WTC11 (cell line): ENCODE data around the gene LDLR. TPM values are rescaled to one million over a fixed set of nuclear protein-coding genes. Genes with fewer than 3 reads are reported as not detected.

ENCODE experiments used
- ATAC-seq: fragments of 200-7000 bp; cut with Tn5 transposase; 2 replicates; pipeline ENCODE4 v1.10.0; 2021; ENCODE audit warnings: mild to moderate bottlenecking, moderate library complexity
- CTCF ChIA-PET: fragments of 300-600 bp; sonication (Branson Sonifier 250); formaldehyde crosslinking; loops from one replicate; lab custom pipeline; 2021; ENCODE audit warnings: antibody characterized with exemption; lab: Charles Lee
- POLR2A ChIA-PET: fragments of 350-600 bp; sonication (Branson Sonifier 250); formaldehyde crosslinking; loops from one replicate; lab custom pipeline; 2021; ENCODE audit warnings: antibody characterized with exemption; lab: Charles Lee
- DNase-seq: peaks from one replicate; pipeline ENCODE4 v3.0.0; 2021; ENCODE audit warnings: low spot score
- H3K27ac Mint-ChIP-seq: 2 replicates; pipeline ENCODE4 v1.8.0; 2021; ENCODE audit warnings: mixed read lengths
- H3K27me3 Mint-ChIP-seq: 2 replicates; pipeline ENCODE4 v1.8.0; 2021; ENCODE audit warnings: low read depth, mild to moderate bottlenecking, moderate library complexity, mixed read lengths
- H3K36me3 Mint-ChIP-seq: 2 replicates; pipeline ENCODE4 v1.8.0; 2021; ENCODE audit warnings: mixed read lengths
- H3K4me1 Mint-ChIP-seq: 2 replicates; pipeline ENCODE4 v1.8.0; 2022; ENCODE audit warnings: mixed read lengths
- H3K4me3 Mint-ChIP-seq: 2 replicates; pipeline ENCODE4 v1.8.0; 2021; ENCODE audit warnings: mild to moderate bottlenecking, moderate library complexity, mixed read lengths
- H3K9me3 Mint-ChIP-seq: 2 replicates; pipeline ENCODE4 v1.8.0; 2021; ENCODE audit warnings: mixed read lengths
- CREB1 ChIP-seq: sonication (generic); formaldehyde crosslinking; IDR thresholded peaks from 2 replicates; pipeline ENCODE4 v1.8.0; 2023; ENCODE audit warnings: mild to moderate bottlenecking, missing genetic modification reagents
- ELF4 ChIP-seq: sonication (generic); formaldehyde crosslinking; IDR thresholded peaks from 2 replicates; pipeline ENCODE4 v1.8.1; 2022; ENCODE audit warnings: low read depth, mild to moderate bottlenecking, moderate library complexity, missing genetic modification reagents
- FOXK1 ChIP-seq: sonication (generic); formaldehyde crosslinking; IDR thresholded peaks from 2 replicates; pipeline ENCODE4 v1.8.0; 2022; ENCODE audit warnings: mild to moderate bottlenecking, moderate library complexity, missing genetic modification reagents
- NFATC4 ChIP-seq: fragments of 250-450 bp; sonication (Bioruptor Pico); IDR thresholded peaks from 2 replicates; pipeline ENCODE4 v1.9.0; 2021; ENCODE audit warnings: mild to moderate bottlenecking
- NFYB ChIP-seq: sonication (generic); formaldehyde crosslinking; conservative IDR thresholded peaks from 2 replicates; pipeline ENCODE4 v1.8.0; 2022; ENCODE audit warnings: low read depth, missing genetic modification reagents
- NR1H2 ChIP-seq: sonication (generic); formaldehyde crosslinking; IDR thresholded peaks from 2 replicates; pipeline ENCODE4 v1.9.0; 2021; ENCODE audit warnings: mild to moderate bottlenecking, moderate library complexity, missing genetic modification reagents
- NR2C2 ChIP-seq: sonication (generic); formaldehyde crosslinking; IDR thresholded peaks from 2 replicates; pipeline ENCODE4 v1.8.0; 2022; ENCODE audit warnings: mild to moderate bottlenecking, missing genetic modification reagents
- TEAD4 ChIP-seq: sonication (generic); formaldehyde crosslinking; IDR thresholded peaks from 2 replicates; pipeline ENCODE4 v1.8.0; 2022; ENCODE audit warnings: mild to moderate bottlenecking, missing genetic modification reagents
- ZNF317 ChIP-seq: sonication (generic); formaldehyde crosslinking; IDR thresholded peaks from 2 replicates; pipeline ENCODE4 v1.8.1; 2023; ENCODE audit warnings: low read depth, mild to moderate bottlenecking, moderate library complexity, missing genetic modification reagents, borderline replicate concordance
- ZNF396 ChIP-seq: fragments of 250-450 bp; sonication (Bioruptor Pico); IDR thresholded peaks from 2 replicates; pipeline ENCODE4 v1.8.0; 2021; ENCODE audit warnings: mild to moderate bottlenecking, moderate library complexity, borderline replicate concordance
- ZNF423 ChIP-seq: fragments of 250-450 bp; sonication (Bioruptor Pico); IDR thresholded peaks from 2 replicates; pipeline ENCODE4 v2.1.2; 2022; ENCODE audit warnings: mild to moderate bottlenecking, moderate library complexity
- ZNF671 ChIP-seq: fragments of 250-450 bp; sonication (Bioruptor Pico); IDR thresholded peaks from 2 replicates; pipeline ENCODE4 v1.8.0; 2021; ENCODE audit warnings: mild to moderate bottlenecking
- total RNA-seq: library from RNA; stranded (reverse); gene quantifications from 3 replicates; pipeline ENCODE4 v1.2.3, GENCODE V29; 2021
- TF ChIP-seq, protein P1 (sequence below): sonication (generic); formaldehyde crosslinking; IDR thresholded peaks from 2 replicates; pipeline ENCODE4 v1.8.0; 2022; ENCODE audit warnings: missing genetic modification reagents
- TF ChIP-seq, protein P2 (sequence below): fragments of 250-450 bp; sonication (Bioruptor Pico); conservative IDR thresholded peaks from 2 replicates; pipeline ENCODE4 v1.9.0; 2021; ENCODE audit warnings: mild to moderate bottlenecking
- TF ChIP-seq, protein P3 (sequence below): fragments of 250-450 bp; sonication (Bioruptor Pico); IDR thresholded peaks from 2 replicates; pipeline ENCODE4 v1.9.0; 2021; ENCODE audit warnings: mild to moderate bottlenecking, borderline replicate concordance

LDLR gene
- total RNA-seq, 1 experiment from 2014 or later: 98.9 TPM

DNA sequence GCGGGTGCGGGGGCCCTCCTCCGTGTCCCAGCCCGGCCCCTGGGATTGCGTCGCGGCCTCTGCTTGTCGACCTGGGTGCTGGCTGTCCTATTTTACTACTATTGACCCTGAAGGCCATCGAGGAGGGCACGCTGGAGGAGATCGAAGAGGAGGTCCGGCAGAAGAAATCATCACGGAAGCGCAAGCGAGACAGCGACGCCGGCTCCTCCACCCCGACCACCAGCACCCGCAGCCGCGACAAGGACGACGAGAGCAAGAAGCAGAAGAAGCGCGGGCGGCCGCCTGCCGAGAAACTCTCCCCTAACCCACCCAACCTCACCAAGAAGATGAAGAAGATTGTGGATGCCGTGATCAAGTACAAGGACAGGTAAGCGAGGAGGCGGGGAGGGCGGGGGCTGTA, 48.1 kb upstream of the LDLR start:
- H3K4me1 Mint-ChIP-seq: no peaks in the 10 kb centered on the region
- ChIA-PET POLR2A (no interaction called here), CTCF (no interaction called here)
- no peaks in the 10 kb centered on the region for H3K9me3 Mint-ChIP-seq
- DNase-seq (no peak), ATAC-seq (no peak)
- no peak overlapping the region for H3K4me3 Mint-ChIP-seq
- peaks cover 75% of the 10 kb centered on the region for H3K36me3 Mint-ChIP-seq
- H3K27ac Mint-ChIP-seq: no peak overlapping the region
- no peaks in the 10 kb centered on the region for H3K27me3 Mint-ChIP-seq
- no peak for TF ChIP-seq NFYB

DNA sequence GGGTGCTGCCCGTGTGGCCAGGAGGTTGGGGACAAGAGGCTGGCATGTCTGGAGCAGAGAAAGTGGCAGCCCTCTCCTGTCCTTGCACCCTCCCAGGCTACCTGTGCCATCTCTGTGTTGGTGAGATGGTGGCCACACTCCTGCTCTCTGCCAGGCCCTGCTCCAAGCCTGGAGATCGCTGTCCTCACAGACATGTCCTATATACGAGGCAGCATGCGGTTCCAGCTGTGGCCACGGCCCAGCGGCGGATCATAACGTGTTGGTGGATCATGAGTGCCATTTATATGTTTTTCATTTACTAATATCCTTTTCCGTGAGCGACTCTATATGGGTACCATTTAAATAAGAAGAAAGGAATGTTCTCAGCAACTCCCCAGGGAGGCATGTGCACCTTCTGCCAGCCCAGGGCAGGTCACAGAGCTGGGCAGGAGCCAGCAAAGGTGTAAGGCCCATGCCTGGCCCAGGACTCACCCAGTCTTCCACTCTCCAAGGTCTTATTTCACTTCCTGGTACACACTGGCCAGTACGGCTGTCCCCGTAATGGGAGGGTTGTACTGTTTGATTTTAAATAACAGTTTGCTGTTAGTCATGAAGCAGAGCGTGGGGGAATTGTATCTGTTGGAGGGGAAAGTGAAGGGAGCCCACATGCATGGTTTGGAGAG, 47.2 kb upstream of the LDLR start:
- ATAC-seq (no peak), DNase-seq (no peak)
- Mint-ChIP-seq H3K4me3 (no peak overlapping the region), H3K9me3 (no peaks in the 10 kb centered on the region), H3K36me3 (peaks cover 75% of the 10 kb centered on the region), H3K27me3 (no peaks in the 10 kb centered on the region), H3K27ac (no peak overlapping the region), H3K4me1 (no peaks in the 10 kb centered on the region)
- ChIA-PET CTCF (no interaction called here), POLR2A (no interaction called here)
- TF ChIP-seq FOXK1 (CRISPR knock-in tag) (no peak), ZNF671 (no peak), NR1H2 (CRISPR knock-in tag) (no peak), ZNF423 (CRISPR knock-in tag) (no peak), TEAD4 (CRISPR knock-in tag) (no peak), ZNF317 (no peak), ZNF396 (CRISPR knock-in tag) (no peak), NR2C2 (CRISPR knock-in tag) (no peak), CREB1 (CRISPR knock-in tag) (no peak), ELF4 (CRISPR knock-in tag) (no peak), NFATC4 (CRISPR knock-in tag) (no peak)
- TF ChIP-seq, protein P1, sequence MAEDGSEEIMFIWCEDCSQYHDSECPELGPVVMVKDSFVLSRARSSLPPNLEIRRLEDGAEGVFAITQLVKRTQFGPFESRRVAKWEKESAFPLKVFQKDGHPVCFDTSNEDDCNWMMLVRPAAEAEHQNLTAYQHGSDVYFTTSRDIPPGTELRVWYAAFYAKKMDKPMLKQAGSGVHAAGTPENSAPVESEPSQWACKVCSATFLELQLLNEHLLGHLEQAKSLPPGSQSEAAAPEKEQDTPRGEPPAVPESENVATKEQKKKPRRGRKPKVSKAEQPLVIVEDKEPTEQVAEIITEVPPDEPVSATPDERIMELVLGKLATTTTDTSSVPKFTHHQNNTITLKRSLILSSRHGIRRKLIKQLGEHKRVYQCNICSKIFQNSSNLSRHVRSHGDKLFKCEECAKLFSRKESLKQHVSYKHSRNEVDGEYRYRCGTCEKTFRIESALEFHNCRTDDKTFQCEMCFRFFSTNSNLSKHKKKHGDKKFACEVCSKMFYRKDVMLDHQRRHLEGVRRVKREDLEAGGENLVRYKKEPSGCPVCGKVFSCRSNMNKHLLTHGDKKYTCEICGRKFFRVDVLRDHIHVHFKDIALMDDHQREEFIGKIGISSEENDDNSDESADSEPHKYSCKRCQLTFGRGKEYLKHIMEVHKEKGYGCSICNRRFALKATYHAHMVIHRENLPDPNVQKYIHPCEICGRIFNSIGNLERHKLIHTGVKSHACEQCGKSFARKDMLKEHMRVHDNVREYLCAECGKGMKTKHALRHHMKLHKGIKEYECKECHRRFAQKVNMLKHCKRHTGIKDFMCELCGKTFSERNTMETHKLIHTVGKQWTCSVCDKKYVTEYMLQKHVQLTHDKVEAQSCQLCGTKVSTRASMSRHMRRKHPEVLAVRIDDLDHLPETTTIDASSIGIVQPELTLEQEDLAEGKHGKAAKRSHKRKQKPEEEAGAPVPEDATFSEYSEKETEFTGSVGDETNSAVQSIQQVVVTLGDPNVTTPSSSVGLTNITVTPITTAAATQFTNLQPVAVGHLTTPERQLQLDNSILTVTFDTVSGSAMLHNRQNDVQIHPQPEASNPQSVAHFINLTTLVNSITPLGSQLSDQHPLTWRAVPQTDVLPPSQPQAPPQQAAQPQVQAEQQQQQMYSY (CRISPR knock-in tag): no peak
- TF ChIP-seq, protein P2, sequence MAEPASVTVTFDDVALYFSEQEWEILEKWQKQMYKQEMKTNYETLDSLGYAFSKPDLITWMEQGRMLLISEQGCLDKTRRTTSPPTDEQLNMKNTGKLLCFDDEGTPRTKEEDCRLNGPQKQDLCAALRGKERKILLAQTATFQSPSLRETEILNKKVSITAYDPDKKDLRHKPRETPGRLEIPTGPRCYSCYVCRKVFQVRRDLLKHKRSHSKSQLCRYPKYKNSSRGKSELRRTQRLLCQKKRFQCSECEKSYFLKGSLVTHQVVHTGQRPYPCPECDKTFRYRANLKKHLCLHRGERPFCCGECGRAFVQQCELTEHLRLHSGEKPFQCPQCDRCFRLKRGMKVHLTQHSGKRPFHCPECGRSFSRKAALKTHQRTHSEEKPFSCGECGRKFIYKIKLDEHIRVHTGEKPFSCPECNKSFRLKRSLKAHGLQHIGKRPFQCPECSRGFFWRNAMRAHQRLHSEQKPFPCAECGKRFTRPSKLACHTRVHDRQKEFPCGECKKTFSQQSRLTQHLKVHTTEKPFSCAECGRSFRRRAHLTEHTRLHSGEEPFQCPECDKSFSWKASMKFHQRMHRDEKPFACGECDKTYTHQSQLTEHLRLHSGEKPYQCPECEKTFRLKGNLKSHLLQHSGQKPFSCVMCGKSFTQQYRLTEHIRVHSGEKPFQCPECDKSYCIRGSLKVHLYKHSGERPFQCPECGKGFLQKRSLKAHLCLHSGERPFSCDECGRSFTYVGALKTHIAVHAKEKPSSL (CRISPR knock-in tag): no peak
- TF ChIP-seq, protein P3, sequence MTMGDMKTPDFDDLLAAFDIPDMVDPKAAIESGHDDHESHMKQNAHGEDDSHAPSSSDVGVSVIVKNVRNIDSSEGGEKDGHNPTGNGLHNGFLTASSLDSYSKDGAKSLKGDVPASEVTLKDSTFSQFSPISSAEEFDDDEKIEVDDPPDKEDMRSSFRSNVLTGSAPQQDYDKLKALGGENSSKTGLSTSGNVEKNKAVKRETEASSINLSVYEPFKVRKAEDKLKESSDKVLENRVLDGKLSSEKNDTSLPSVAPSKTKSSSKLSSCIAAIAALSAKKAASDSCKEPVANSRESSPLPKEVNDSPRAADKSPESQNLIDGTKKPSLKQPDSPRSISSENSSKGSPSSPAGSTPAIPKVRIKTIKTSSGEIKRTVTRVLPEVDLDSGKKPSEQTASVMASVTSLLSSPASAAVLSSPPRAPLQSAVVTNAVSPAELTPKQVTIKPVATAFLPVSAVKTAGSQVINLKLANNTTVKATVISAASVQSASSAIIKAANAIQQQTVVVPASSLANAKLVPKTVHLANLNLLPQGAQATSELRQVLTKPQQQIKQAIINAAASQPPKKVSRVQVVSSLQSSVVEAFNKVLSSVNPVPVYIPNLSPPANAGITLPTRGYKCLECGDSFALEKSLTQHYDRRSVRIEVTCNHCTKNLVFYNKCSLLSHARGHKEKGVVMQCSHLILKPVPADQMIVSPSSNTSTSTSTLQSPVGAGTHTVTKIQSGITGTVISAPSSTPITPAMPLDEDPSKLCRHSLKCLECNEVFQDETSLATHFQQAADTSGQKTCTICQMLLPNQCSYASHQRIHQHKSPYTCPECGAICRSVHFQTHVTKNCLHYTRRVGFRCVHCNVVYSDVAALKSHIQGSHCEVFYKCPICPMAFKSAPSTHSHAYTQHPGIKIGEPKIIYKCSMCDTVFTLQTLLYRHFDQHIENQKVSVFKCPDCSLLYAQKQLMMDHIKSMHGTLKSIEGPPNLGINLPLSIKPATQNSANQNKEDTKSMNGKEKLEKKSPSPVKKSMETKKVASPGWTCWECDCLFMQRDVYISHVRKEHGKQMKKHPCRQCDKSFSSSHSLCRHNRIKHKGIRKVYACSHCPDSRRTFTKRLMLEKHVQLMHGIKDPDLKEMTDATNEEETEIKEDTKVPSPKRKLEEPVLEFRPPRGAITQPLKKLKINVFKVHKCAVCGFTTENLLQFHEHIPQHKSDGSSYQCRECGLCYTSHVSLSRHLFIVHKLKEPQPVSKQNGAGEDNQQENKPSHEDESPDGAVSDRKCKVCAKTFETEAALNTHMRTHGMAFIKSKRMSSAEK (CRISPR knock-in tag): no peak
- TF ChIP-seq, all 79 proteins: peak for 0
